SK-N-SH (cell line): ENCODE measurements around the gene SIL1. TPM values are rescaled to one million over a fixed set of nuclear protein-coding genes. Genes with fewer than 3 reads are reported as not detected.

Source experiments
- CTCF ChIA-PET: fragments of 300-600, 350-600 bp; formaldehyde crosslinking; extraction: SDS; loops from one replicate; lab custom pipeline; 2021; lab: Yijun Ruan, JAX
- POLR2A ChIA-PET: fragments of 350-600 bp; sonication (Branson Sonifier 250); formaldehyde crosslinking; extraction: SDS; loops from one replicate; lab custom pipeline; 2020; ENCODE audit warnings: antibody characterized with exemption, inconsistent platforms; lab: Yijun Ruan, JAX
- DNase-seq: peaks from one replicate; pipeline ENCODE4 v3.0.0; 2012
- H2AFZ ChIP-seq: fragments of 200-600 bp; sonication (generic); 2 replicates; pipeline ENCODE4 v1.8.1; 2016; ENCODE audit warnings: antibody characterized with exemption, mild to moderate bottlenecking, low read depth
- H3F3A ChIP-seq: fragments of 200-600 bp; sonication (generic); replicated peaks from 2 replicates; pipeline ENCODE3; 2016; ENCODE audit warnings: antibody characterized with exemption, mild to moderate bottlenecking; ENCODE audit not compliant: insufficient read depth
- H3K27ac ChIP-seq, 2 experiments: fragments of 200-500 bp in 1 of 2; fragments of 200-600 bp in 1 of 2; sonication (Bioruptor generic) in 1 of 2; sonication (generic), shearing (Covaris generic) in 1 of 2; 2 replicates each; pipeline versions ENCODE4 v1.5.1 to v1.6.1; 2014 to 2016; ENCODE audit warnings: low read depth in 2 of 2, inconsistent platforms in 1 of 2, low read length in 1 of 2, mild to moderate bottlenecking in 1 of 2, mixed read lengths in 1 of 2
- H3K27me3 ChIP-seq: fragments of 200-600 bp; sonication (generic), shearing (Covaris generic); 2 replicates; pipeline ENCODE4 v1.6.1; 2016; ENCODE audit warnings: mixed run types; ENCODE audit not compliant: insufficient read depth
- H3K36me3 ChIP-seq, 2 experiments: fragments of 200-500 bp in 1 of 2; fragments of 200-600 bp in 1 of 2; sonication (Bioruptor generic) in 1 of 2; sonication (generic) in 1 of 2; replicated peaks in 1 of 2; 2 replicates each; pipeline versions ENCODE3 to v1.5.1; 2014 to 2016; ENCODE audit warnings: low read length in 1 of 2, mild to moderate bottlenecking in 1 of 2; ENCODE audit not compliant: insufficient read depth in 2 of 2, control insufficient read depth in 1 of 2
- H3K4me1 ChIP-seq, 2 experiments: fragments of 200-500 bp in 1 of 2; fragments of 200-600 bp in 1 of 2; sonication (Bioruptor generic) in 1 of 2; sonication (generic), shearing (Covaris generic) in 1 of 2; 2 replicates each; pipeline versions ENCODE4 v1.5.1 to v1.6.1; 2014 to 2016; ENCODE audit warnings: low read depth in 1 of 2, low read length in 1 of 2, mixed run types in 1 of 2; ENCODE audit not compliant: insufficient read depth in 2 of 2, control insufficient read depth in 1 of 2
- H3K4me2 ChIP-seq: fragments of 200-600 bp; sonication (generic), shearing (Covaris generic); 2 replicates; pipeline ENCODE4 v1.6.1; 2017; ENCODE audit warnings: mixed run types
- H3K4me3 ChIP-seq, 2 experiments: fragments of 200-500 bp in 1 of 2; fragments of 200-600 bp in 1 of 2; sonication (Bioruptor generic) in 1 of 2; sonication (generic), shearing (Covaris generic) in 1 of 2; 2 replicates each; pipeline versions ENCODE4 v1.5.1 to v1.8.1; 2014 to 2016; ENCODE audit warnings: low read depth in 2 of 2, inconsistent platforms in 1 of 2, low read length in 1 of 2, mild to moderate bottlenecking in 1 of 2, mixed read lengths in 1 of 2, moderate library complexity in 1 of 2
- H3K79me2 ChIP-seq: fragments of 200-600 bp; sonication (generic); 2 replicates; pipeline ENCODE4 v1.8.1; 2017; ENCODE audit warnings: mild to moderate bottlenecking; ENCODE audit not compliant: insufficient read depth
- H3K9ac ChIP-seq: fragments of 200-600 bp; sonication (generic); 2 replicates; pipeline ENCODE4 v1.6.1; 2017; ENCODE audit warnings: mixed run types
- H3K9me2 ChIP-seq: fragments of 200-600 bp; sonication (generic); 2 replicates; pipeline ENCODE4 v1.6.1; 2017; ENCODE audit warnings: mixed run types
- H3K9me3 ChIP-seq: fragments of 200-600 bp; sonication (generic); 2 replicates; pipeline ENCODE4 v1.6.1; 2017; ENCODE audit warnings: mixed run types, mild to moderate bottlenecking, moderate library complexity
- H4K20me1 ChIP-seq: fragments of 200-600 bp; sonication (generic); 2 replicates; pipeline ENCODE4 v1.6.1; 2017; ENCODE audit warnings: mild to moderate bottlenecking, mixed run types; ENCODE audit not compliant: insufficient read depth
- ELF1 ChIP-seq: IDR thresholded peaks from 2 replicates; pipeline ENCODE4 v1.4.0; 2012
- EP300 ChIP-seq, 2 experiments: IDR thresholded peaks; 2 replicates each; pipeline versions ENCODE4 v1.4.0 to v1.6.1; 2012; ENCODE audit warnings: borderline replicate concordance in 1 of 2, low read depth in 1 of 2, low read length in 1 of 2
- EZH2phosphoT487 ChIP-seq: fragments of 200-600 bp; sonication (generic); IDR thresholded peaks from 2 replicates; pipeline ENCODE4 v1.6.1; 2017; ENCODE audit warnings: low read depth, mixed run types, mild to moderate bottlenecking, antibody characterized with exemption, moderate library complexity, borderline replicate concordance
- FOSL2 ChIP-seq: IDR thresholded peaks from 2 replicates; pipeline ENCODE4 v1.4.0; 2012; ENCODE audit warnings: low read depth, mild to moderate bottlenecking, moderate library complexity, borderline replicate concordance
- FOXJ3 ChIP-seq: sonication (generic); formaldehyde crosslinking; IDR thresholded peaks from 2 replicates; pipeline ENCODE4 v1.5.1; 2020; ENCODE audit warnings: mild to moderate bottlenecking, missing genetic modification reagents
- FOXM1 ChIP-seq: IDR thresholded peaks from 2 replicates; pipeline ENCODE4 v1.4.0; 2012; ENCODE audit warnings: low read depth, mild to moderate bottlenecking
- GABPA ChIP-seq: IDR thresholded peaks from 2 replicates; pipeline ENCODE4 v1.4.0; 2012; ENCODE audit warnings: low read depth, mild to moderate bottlenecking
- GATA2 ChIP-seq: sonication (generic); formaldehyde crosslinking; IDR thresholded peaks from 2 replicates; pipeline ENCODE4 v1.5.0; 2020; ENCODE audit warnings: mild to moderate bottlenecking, missing genetic modification reagents
- JUND ChIP-seq: IDR thresholded peaks from 2 replicates; pipeline ENCODE4 v1.4.0; 2012
- MEF2A ChIP-seq: IDR thresholded peaks from 2 replicates; pipeline ENCODE4 v1.4.0; 2012; ENCODE audit warnings: low read depth, borderline replicate concordance
- NFIC ChIP-seq: IDR thresholded peaks from 2 replicates; pipeline ENCODE4 v1.4.0; 2012; ENCODE audit warnings: borderline replicate concordance
- NRF1 ChIP-seq: IDR thresholded peaks from 2 replicates; pipeline ENCODE4 v1.6.1; 2012; ENCODE audit warnings: low read depth, mild to moderate bottlenecking, low read length
- POLR2AphosphoS5 ChIP-seq: IDR thresholded peaks from 2 replicates; pipeline ENCODE4 v1.6.1; 2012; ENCODE audit warnings: low read depth, low read length
- RAD21 ChIP-seq: IDR thresholded peaks from 2 replicates; pipeline ENCODE4 v1.6.1; 2012; ENCODE audit warnings: mild to moderate bottlenecking, low read length
- RFX5 ChIP-seq: IDR thresholded peaks from 2 replicates; pipeline ENCODE4 v1.6.1; 2012; ENCODE audit warnings: mild to moderate bottlenecking, improper control_type of control experiment, low read length
- SIN3A ChIP-seq: IDR thresholded peaks from 2 replicates; pipeline ENCODE4 v1.6.1; 2012; ENCODE audit warnings: low read depth, mild to moderate bottlenecking, low read length, moderate library complexity, borderline replicate concordance
- SMC3 ChIP-seq: IDR thresholded peaks from 2 replicates; pipeline ENCODE4 v1.6.1; 2012; ENCODE audit warnings: low read depth, low read length, improper control_type of control experiment
- TAF1 ChIP-seq: IDR thresholded peaks from 2 replicates; pipeline ENCODE4 v1.6.1; 2012; ENCODE audit warnings: low read depth, mild to moderate bottlenecking, low read length, moderate library complexity, borderline replicate concordance
- YY1 ChIP-seq: IDR thresholded peaks from 2 replicates; pipeline ENCODE4 v1.4.0; 2012; ENCODE audit warnings: low read depth, mild to moderate bottlenecking
- WGBS: methylation state at CpG from one replicate; pipeline ENCODE4 v1.1.6; 2017; ENCODE audit warnings: low lambda C conversion rate; 5-methylcytosine and 5-hydroxymethylcytosine counted together
- polyA plus RNA-seq, 3 experiments: library from polyadenylated mRNA; depleted of rRNA; stranded (reverse); fragments of >200 nt; gene quantifications; 2 replicates each; pipeline ENCODE4 v1.2.3, GENCODE V29; 2012
- TF ChIP-seq, protein P1 (sequence below): fragments of 200-600 bp; sonication (generic); IDR thresholded peaks from 2 replicates; pipeline ENCODE4 v1.6.1; 2017; ENCODE audit warnings: antibody characterized with exemption, mild to moderate bottlenecking, moderate library complexity
- TF ChIP-seq, protein P2 (sequence below): IDR thresholded peaks from 2 replicates; pipeline ENCODE4; 2012
- TF ChIP-seq, protein P3 (sequence below): fragments of 150-350 bp; IDR thresholded peaks from 2 replicates; pipeline ENCODE4 v1.6.1; 2017; ENCODE audit warnings: antibody characterized with exemption, low read length, low read depth, borderline replicate concordance

The SIL1 gene
- polyA plus RNA-seq, 1 of the 3 experiments (the other 2 are of a cell fraction): 25.9 TPM

DNA sequence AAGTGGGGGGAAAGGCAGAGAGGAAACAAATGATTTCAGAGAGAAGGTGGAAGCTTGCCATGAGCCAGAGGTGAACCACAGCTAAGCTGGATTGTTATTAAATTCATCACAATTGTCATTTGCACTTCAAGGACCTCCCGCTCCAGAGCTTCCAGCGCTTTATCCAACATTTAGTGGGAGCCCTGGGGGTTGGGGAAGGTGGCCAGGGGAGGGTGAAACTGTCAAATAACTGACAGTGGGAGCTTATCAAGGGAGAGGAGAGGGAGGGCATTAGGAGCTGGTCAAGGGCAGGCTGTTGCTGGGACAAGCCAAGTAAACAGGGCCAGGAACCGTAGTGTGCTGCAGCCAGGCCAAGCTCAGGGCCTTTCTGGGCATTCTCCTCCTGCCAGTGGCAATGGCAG, 71.5 kb downstream of the SIL1 start:
- DNase-seq: no peak
- 94% methylated on average over 3 of the region's 3 CpGs for WGBS
- no peaks in the 10 kb centered on the region for H3F3A ChIP-seq

DNA sequence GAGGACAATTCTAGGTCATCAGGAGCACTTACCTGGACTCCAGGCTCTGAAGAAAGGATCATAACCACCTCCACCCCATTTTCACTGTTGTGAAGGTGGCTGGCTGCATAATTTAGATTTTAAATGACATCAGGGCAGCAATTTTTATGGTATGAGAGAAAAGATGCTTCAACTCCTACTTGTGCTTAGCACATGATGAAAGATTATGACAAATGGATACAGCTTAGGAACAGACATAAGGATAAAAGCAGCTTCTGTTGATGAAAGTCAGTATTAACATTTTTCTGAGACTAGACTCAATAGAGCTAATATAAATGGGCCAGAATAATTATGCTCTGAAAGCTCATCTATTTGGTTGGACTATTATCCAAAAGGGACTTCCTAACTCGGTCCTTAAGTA, 72.2 kb downstream of the SIL1 start:
- Histone ChIP-seq H4K20me1 (no peaks in the 10 kb centered on the region), H3K9me2 (no peaks in the 10 kb centered on the region), H3K4me2 (no peak overlapping the region), H3K36me3 (peaks cover 0 to 10% of the 10 kb centered on the region in 2 experiments), H3K27ac (no peak overlapping the region), H3K79me2 (no peaks in the 10 kb centered on the region), H3K4me1 (peaks cover 0 to 2% of the 10 kb centered on the region in 2 experiments; a peak in 1 of 4 replicates), H3F3A (no peaks in the 10 kb centered on the region), H2AFZ (no peak overlapping the region), H3K27me3 (no peaks in the 10 kb centered on the region), H3K9me3 (no peaks in the 10 kb centered on the region), H3K4me3 (no peak overlapping the region), H3K9ac (no peak overlapping the region)
- 100% methylated on average over 1 of the region's 1 CpG for WGBS
- TF ChIP-seq EP300 (IDR thresholded peaks at IDR 0.05; ENCODE audit: borderline replicate concordance in 1 of 2, low read depth in 1 of 2, low read length in 1 of 2): no peak
- TF ChIP-seq FOXJ3: no peak
- no peak for TF ChIP-seq NRF1
- TF ChIP-seq RAD21: no peak
- no peak for TF ChIP-seq GATA2
- TF ChIP-seq, protein P1, sequence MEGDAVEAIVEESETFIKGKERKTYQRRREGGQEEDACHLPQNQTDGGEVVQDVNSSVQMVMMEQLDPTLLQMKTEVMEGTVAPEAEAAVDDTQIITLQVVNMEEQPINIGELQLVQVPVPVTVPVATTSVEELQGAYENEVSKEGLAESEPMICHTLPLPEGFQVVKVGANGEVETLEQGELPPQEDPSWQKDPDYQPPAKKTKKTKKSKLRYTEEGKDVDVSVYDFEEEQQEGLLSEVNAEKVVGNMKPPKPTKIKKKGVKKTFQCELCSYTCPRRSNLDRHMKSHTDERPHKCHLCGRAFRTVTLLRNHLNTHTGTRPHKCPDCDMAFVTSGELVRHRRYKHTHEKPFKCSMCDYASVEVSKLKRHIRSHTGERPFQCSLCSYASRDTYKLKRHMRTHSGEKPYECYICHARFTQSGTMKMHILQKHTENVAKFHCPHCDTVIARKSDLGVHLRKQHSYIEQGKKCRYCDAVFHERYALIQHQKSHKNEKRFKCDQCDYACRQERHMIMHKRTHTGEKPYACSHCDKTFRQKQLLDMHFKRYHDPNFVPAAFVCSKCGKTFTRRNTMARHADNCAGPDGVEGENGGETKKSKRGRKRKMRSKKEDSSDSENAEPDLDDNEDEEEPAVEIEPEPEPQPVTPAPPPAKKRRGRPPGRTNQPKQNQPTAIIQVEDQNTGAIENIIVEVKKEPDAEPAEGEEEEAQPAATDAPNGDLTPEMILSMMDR: no peak
- TF ChIP-seq TAF1: no peak
- TF ChIP-seq GABPA: no peak
- TF ChIP-seq, protein P2, sequence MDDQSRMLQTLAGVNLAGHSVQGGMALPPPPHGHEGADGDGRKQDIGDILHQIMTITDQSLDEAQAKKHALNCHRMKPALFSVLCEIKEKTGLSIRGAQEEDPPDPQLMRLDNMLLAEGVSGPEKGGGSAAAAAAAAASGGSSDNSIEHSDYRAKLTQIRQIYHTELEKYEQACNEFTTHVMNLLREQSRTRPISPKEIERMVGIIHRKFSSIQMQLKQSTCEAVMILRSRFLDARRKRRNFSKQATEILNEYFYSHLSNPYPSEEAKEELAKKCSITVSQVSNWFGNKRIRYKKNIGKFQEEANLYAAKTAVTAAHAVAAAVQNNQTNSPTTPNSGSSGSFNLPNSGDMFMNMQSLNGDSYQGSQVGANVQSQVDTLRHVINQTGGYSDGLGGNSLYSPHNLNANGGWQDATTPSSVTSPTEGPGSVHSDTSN: no peak
- TF ChIP-seq FOXM1: no peak
- TF ChIP-seq SMC3: no peak
- TF ChIP-seq, protein P3, sequence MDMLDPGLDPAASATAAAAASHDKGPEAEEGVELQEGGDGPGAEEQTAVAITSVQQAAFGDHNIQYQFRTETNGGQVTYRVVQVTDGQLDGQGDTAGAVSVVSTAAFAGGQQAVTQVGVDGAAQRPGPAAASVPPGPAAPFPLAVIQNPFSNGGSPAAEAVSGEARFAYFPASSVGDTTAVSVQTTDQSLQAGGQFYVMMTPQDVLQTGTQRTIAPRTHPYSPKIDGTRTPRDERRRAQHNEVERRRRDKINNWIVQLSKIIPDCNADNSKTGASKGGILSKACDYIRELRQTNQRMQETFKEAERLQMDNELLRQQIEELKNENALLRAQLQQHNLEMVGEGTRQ: no peak
- TF ChIP-seq YY1: no peak
- no peak for TF ChIP-seq POLR2AphosphoS5
- TF ChIP-seq ELF1: no peak
- TF ChIP-seq MEF2A: no peak
- TF ChIP-seq FOSL2: no peak
- no peak for TF ChIP-seq JUND
- ChIA-PET CTCF (no interaction called here), POLR2A (no interaction called here)
- DNase-seq: no peak

More for the DNA sequence above, 71.5 kb downstream of the SIL1 start:
- H3K4me1 ChIP-seq: peaks cover 0 to 5% of the 10 kb centered on the region in 2 experiments; a peak in 1 of 4 replicates
- H2AFZ ChIP-seq: no peak overlapping the region
- H3K9ac ChIP-seq: no peak overlapping the region
- H3K27me3 ChIP-seq: no peaks in the 10 kb centered on the region
- no peak for TF ChIP-seq NFIC
- TF ChIP-seq EZH2phosphoT487: no peak
- TF ChIP-seq FOSL2: no peak
- TF ChIP-seq, protein P3: no peak
- TF ChIP-seq RFX5: no peak
- TF ChIP-seq YY1: no peak
- TF ChIP-seq JUND: no peak
- no peak for TF ChIP-seq GATA2
- TF ChIP-seq NRF1: no peak
- no peak for TF ChIP-seq FOXM1
- no peak for TF ChIP-seq FOXJ3
- no peak for TF ChIP-seq SIN3A
- peaks cover 0 to 9% of the 10 kb centered on the region in 2 experiments for H3K36me3 ChIP-seq
- no peaks in the 10 kb centered on the region for H3K9me2 ChIP-seq
- no peaks in the 10 kb centered on the region for H3K9me3 ChIP-seq
- CTCF ChIA-PET: interaction anchor here (1.2 to 1.6 kb wide), 2 partner anchors 10 to 18 kb away, joined by 4 read pairs; no protein-coding TSS in a partner anchor
- no peaks in the 10 kb centered on the region for H4K20me1 ChIP-seq
- H3K27ac ChIP-seq: no peak overlapping the region
- POLR2A ChIA-PET: no interaction called here
- no peak overlapping the region for H3K4me3 ChIP-seq
- H3K4me2 ChIP-seq: no peak overlapping the region
- H3K79me2 ChIP-seq: no peaks in the 10 kb centered on the region
